GM21723 (cell line): Measurements from ENCODE around the gene LGR6.
"Not testable (repeated sequence)": the region's sequence is repeated elsewhere in the genome, so short reads cannot be mapped to it uniquely, and the experiment has no call there.

Source experiments
- ATAC-seq: cut with Tn5 transposase; IDR thresholded peaks from one replicate; pipeline ENCODE4 v1.9.1; 2021; ENCODE audit warnings: mild to moderate bottlenecking, moderate library complexity; ENCODE audit not compliant: unreplicated experiment

LGR6 gene

GRCh38 chr1:202158810-202159533 is 34.6 kb upstream of the LGR6 start:
- ATAC-seq = peak; percentile 29

- ATAC-seq = peak; percentile 35
Observed at GRCh38 chr1:202159534-202160371, 33.8 kb upstream of the LGR6 start.

GRCh38 chr1:202160377-202160940 is 33.1 kb upstream of the LGR6 start, which contains the start of gene PTPN7:
Gene PTPN7 (minus strand): TSS chr1:202160602. CDS start chr1:202159402, 1,200 bp downstream.
- ATAC-seq = no peak

- ATAC-seq = no peak
Observed at GRCh38 chr1:202161151-202162046, 32.2 kb upstream of the LGR6 start.

GRCh38 chr1:202162047-202162417 is 31.6 kb upstream of the LGR6 start:
- no peak for ATAC-seq

- no peak for ATAC-seq
Observed at GRCh38 chr1:202162418-202163280, 30.9 kb upstream of the LGR6 start.

GRCh38 chr1:202163281-202164270 is 30.0 kb upstream of the LGR6 start:
- no peak for ATAC-seq

GRCh38 chr1:202164271-202165037 is 29.1 kb upstream of the LGR6 start:
- ATAC-seq = peak; percentile 60

GRCh38 chr1:202165267-202165941 is 28.2 kb upstream of the LGR6 start:
- ATAC-seq = no peak

- ATAC-seq = no peak
Observed at GRCh38 chr1:202165942-202166843, 27.4 kb upstream of the LGR6 start.

- ATAC-seq = not testable (repeated sequence)
Observed at GRCh38 chr1:202167054-202167453, 26.5 kb upstream of the LGR6 start.

- no peak for ATAC-seq
Observed at GRCh38 chr1:202167708-202168415, 25.7 kb upstream of the LGR6 start.

- no peak for ATAC-seq
Observed at GRCh38 chr1:202168861-202169260, 24.7 kb upstream of the LGR6 start.

GRCh38 chr1:202170726-202171125 is 22.9 kb upstream of the LGR6 start:
- no peak for ATAC-seq

GRCh38 chr1:202171292-202172014 is 22.1 kb upstream of the LGR6 start:
- no peak for ATAC-seq
